ENCODE results near the gene EP400. TPM values are rescaled to one million over a fixed set of nuclear protein-coding genes. Genes with fewer than 3 reads are reported as not detected.
"Not testable (repeated sequence)": the region's sequence is repeated elsewhere in the genome, so short reads cannot be mapped to it uniquely, and the experiment has no call there.

The EP400 gene
- total and polyA plus RNA-seq, 4 donors = 11.4 to 47.8 (median 25.7) TPM

GRCh38 chr12:132049876-132050275 is 100.1 kb downstream of the EP400 start:
- H3K4me3 ChIP-seq = no peak overlapping the region
- peaks cover 23 to 66% (median 51%) of the 10 kb centered on the region in 4 donors for H3K36me3 ChIP-seq (ENCODE audit: control insufficient read depth in 4 of 4, insufficient read depth in 4 of 4, low read length in 4 of 4)
- TF ChIP-seq CTCF (IDR thresholded peaks at IDR 0.05; ENCODE audit: control extremely low read depth, extremely low read depth) = no peak
- H3K4me1 ChIP-seq (ENCODE audit: control insufficient read depth in 5 of 5, insufficient read depth in 5 of 5, low read length in 5 of 5) = no peaks in the 10 kb centered on the region
- DNase-seq (no peak), ATAC-seq (ENCODE audit: insufficient read depth, low FRiP score) (no peak)
- H3K27me3 ChIP-seq (ENCODE audit: control insufficient read depth in 3 of 3, insufficient read depth in 3 of 3, low read length in 2 of 3) = no peaks in the 10 kb centered on the region
- no peaks in the 10 kb centered on the region for H3K9me3 ChIP-seq (ENCODE audit: control insufficient read depth in 4 of 4, insufficient read depth in 3 of 4, low read length in 3 of 4)
- WGBS, 2 donors = 95 to 99% methylated on average over 14 of the region's 14 CpGs
- no peak overlapping the region for H3K27ac ChIP-seq (ENCODE audit: low read depth in 1 of 2, low read length in 1 of 2)
- H3K9ac ChIP-seq (ENCODE audit: insufficient read depth in 1 of 2, low read length in 2 of 2) = no peak overlapping the region

DNA sequence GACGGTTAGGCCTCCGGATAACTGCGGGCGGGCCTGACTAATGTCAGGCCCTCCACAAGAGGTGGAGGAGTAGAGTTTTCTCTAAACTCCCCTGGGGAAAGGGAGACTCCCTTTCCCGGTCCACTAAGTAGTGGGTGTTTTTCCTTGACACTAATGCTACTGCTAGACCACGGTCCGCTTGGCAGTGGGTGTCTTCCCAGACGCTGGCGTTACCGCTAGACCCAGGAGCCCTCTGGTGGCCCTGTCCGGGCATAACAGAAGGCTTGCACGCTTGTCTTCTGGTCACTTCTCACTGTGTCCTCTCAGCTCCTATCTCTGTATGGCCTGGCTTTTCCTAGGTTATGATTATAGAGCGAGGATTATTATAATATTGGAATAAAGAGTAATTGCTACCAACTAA is 102.0 kb downstream of the EP400 start:
- H3K4me1 ChIP-seq (ENCODE audit: control insufficient read depth in 5 of 5, insufficient read depth in 5 of 5, low read length in 5 of 5); H3K27me3 ChIP-seq (ENCODE audit: control insufficient read depth in 3 of 3, insufficient read depth in 3 of 3, low read length in 2 of 3); H3K9ac ChIP-seq (ENCODE audit: insufficient read depth in 1 of 2, low read length in 2 of 2); H3K4me3 ChIP-seq; H3K27ac ChIP-seq (ENCODE audit: low read depth in 1 of 2, low read length in 1 of 2); H3K9me3 ChIP-seq (ENCODE audit: control insufficient read depth in 4 of 4, insufficient read depth in 3 of 4, low read length in 3 of 4); ATAC-seq (ENCODE audit: insufficient read depth, low FRiP score): not testable (repeated sequence)
- peaks cover 29 to 64% (median 42%) of the 10 kb centered on the region in 4 donors for H3K36me3 ChIP-seq (ENCODE audit: control insufficient read depth in 4 of 4, insufficient read depth in 4 of 4, low read length in 4 of 4)
- peak in 1 of 3 donors; percentile 4 for DNase-seq
- 83 to 94% methylated on average over 10 to 13 of the region's 13 CpGs for WGBS, 2 donors

DNA sequence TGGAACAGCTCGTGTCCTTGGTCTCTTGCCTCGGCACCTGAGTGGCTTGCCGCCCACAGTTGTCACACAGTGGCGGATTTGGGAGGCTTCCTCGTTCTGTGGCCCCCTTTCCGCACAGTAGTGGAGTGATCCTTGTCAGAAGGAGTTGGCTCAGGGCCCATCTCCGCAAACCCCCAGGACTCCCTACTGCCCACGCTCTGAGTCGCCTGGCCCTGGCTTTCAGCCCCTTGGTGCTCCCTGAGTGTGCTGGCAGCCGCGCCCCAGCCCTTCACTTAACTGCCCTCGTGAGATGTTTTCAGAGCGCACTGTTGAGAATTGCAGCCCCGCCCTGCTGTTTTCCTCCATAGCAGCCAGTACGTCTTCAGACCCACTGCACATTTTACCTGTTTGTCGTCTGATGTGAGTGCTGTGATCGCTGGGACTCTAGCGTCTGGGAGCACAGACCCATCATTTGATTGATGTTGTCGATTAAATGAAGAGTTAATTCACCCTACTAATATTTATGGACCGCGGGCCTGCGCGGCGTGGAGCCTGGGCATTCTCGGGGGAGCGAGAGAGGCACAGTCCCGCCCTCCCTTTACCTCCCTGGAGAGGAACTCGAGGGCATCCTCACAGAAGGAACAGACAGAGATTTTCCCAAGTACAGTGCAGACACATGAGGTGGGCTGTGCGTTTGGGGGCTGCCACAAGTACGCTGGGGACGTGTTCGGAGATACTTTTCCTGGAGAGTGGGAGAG is 102.6 kb downstream of the EP400 start:
- no peak overlapping the region for H3K4me3 ChIP-seq
- peaks cover 30 to 69% (median 43%) of the 10 kb centered on the region in 4 donors for H3K36me3 ChIP-seq (ENCODE audit: control insufficient read depth in 4 of 4, insufficient read depth in 4 of 4, low read length in 4 of 4)
- no peak for ATAC-seq (ENCODE audit: insufficient read depth, low FRiP score)

More for the DNA sequence above, 102.6 kb downstream of the EP400 start:
- Histone ChIP-seq H3K27ac (ENCODE audit: low read depth in 1 of 2, low read length in 1 of 2) (no peak overlapping the region), H3K9ac (ENCODE audit: insufficient read depth in 1 of 2, low read length in 2 of 2) (no peak overlapping the region), H3K27me3 (ENCODE audit: control insufficient read depth in 3 of 3, insufficient read depth in 3 of 3, low read length in 2 of 3) (no peaks in the 10 kb centered on the region), H3K9me3 (ENCODE audit: control insufficient read depth in 4 of 4, insufficient read depth in 3 of 4, low read length in 3 of 4) (peaks cover 0 to 2% (median 0%) of the 10 kb centered on the region in 4 donors), H3K4me1 (ENCODE audit: control insufficient read depth in 5 of 5, insufficient read depth in 5 of 5, low read length in 5 of 5) (no peaks in the 10 kb centered on the region)
- no peak for DNase-seq
- 94 to 97% methylated on average over 32 of the region's 32 CpGs for WGBS, 2 donors
- TF ChIP-seq CTCF (IDR thresholded peaks at IDR 0.05; ENCODE audit: control extremely low read depth, extremely low read depth) = no peak
